Measurements from ENCODE around the gene CCDC40. TPM values are rescaled to one million over a fixed set of nuclear protein-coding genes. Genes with fewer than 3 reads are reported as not detected.
A peak's percentile ranks its signal among the peaks of the same experiment; 100 is the strongest.

Gene CCDC40
- total RNA-seq, 1 donor from 2014 or later, result 7.7 TPM

DNA sequence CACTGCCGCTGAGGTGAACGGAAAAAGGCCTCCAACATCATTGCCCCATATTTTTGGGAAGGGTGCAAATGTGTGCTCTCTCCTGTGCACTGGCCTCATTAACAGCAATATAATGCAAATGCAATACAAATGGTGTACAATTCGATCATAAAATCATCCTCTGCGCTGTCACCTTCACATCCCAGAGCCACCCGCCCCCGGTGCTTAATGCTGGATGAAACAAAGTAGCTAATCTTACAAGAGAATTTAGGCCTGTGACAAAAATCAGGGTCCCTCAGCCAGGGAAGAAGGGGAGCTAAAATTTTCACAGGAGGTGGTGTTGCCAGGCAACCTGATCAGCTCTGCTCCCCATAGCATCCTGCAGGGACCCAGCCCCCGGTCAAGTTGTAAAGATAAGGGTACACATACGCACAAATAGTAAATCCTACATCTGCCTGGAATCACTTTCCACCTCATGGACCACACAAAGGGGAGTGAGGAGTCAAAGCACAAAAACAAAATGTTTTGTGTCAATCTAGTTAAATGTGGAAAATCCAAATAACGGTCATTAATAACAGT, 3.7 kb upstream of the CCDC40 start:
- H3K4me1 Mint-ChIP-seq, result peaks cover 52% of the 10 kb centered on the region
- H3K9me3 Mint-ChIP-seq, result peaks cover 3% of the 10 kb centered on the region
- no peaks in the 10 kb centered on the region for H3K36me3 ChIP-seq
- H3K79me2 ChIP-seq (ENCODE audit: low read depth), result peaks cover 76% of the 10 kb centered on the region
- TF ChIP-seq EZH2phosphoT487 (IDR thresholded peaks at IDR 0.05), result no peak
- peaks cover 15% of the 10 kb centered on the region for H3K4me1 ChIP-seq
- peaks cover 2% of the 10 kb centered on the region for H3K27me3 Mint-ChIP-seq (ENCODE audit: insufficient read depth, low read depth)
- H3K27me3 ChIP-seq, result peaks cover 11% of the 10 kb centered on the region
- DNase-seq (ENCODE audit: low spot score), result no peak
- H3K4me3 ChIP-seq, result no peak overlapping the region
- H3F3A ChIP-seq (ENCODE audit: low read depth), result peaks cover 23% of the 10 kb centered on the region
- H3K9me3 ChIP-seq (ENCODE audit: low read depth), result no peaks in the 10 kb centered on the region
- peaks cover 67% of the 10 kb centered on the region for H4K20me1 ChIP-seq (ENCODE audit: low read depth)
- H3K4me3 Mint-ChIP-seq, result peak overlapping the region; percentile 41
- H3K36me3 Mint-ChIP-seq, result peaks cover 16% of the 10 kb centered on the region
- no peak overlapping the region for H3K27ac ChIP-seq
- no peak overlapping the region for H2AFZ ChIP-seq (replicated peaks)
- H3K27ac Mint-ChIP-seq, result no peak overlapping the region
- H3K4me2 ChIP-seq, result no peak overlapping the region
- no peak overlapping the region for H3K9ac ChIP-seq

DNA sequence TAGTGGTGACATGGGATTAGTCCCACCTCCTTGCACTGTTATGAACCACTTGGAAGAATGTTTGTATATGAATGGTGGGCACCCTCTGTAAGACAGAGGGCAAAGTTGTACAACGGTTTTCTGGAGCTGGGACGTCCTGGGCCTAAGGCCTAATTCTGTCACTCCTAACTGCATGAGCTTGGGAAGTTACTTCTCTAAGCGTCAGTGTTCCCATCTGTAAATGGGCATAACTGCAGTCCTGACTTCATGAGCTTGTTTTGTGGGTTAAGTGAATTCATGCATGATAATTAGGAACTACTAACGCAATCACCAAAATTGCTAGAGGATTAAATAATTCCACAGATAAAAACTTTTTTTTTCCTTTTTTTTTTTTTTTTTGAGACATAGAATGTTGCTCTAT, 2.6 kb upstream of the CCDC40 start:
- no peak overlapping the region for H3K9ac ChIP-seq
- no peaks in the 10 kb centered on the region for H3K36me3 ChIP-seq
- peaks cover 11% of the 10 kb centered on the region for H3K27me3 ChIP-seq
- Mint-ChIP-seq H3K27ac (no peak overlapping the region), H3K27me3 (ENCODE audit: insufficient read depth, low read depth) (peaks cover 3% of the 10 kb centered on the region), H3K4me1 (peaks cover 53% of the 10 kb centered on the region), H3K4me3 (peak overlapping the region; percentile 92), H3K36me3 (peaks cover 15% of the 10 kb centered on the region), H3K9me3 (peaks cover 3% of the 10 kb centered on the region)
- DNase-seq (ENCODE audit: low spot score), result no peak
- H3F3A ChIP-seq (ENCODE audit: low read depth), result peaks cover 23% of the 10 kb centered on the region
- H3K4me3 ChIP-seq, result no peak overlapping the region
- H2AFZ ChIP-seq (replicated peaks), result no peak overlapping the region
- TF ChIP-seq EZH2 (IDR thresholded peaks at IDR 0.05) (no peak), EZH2phosphoT487 (IDR thresholded peaks at IDR 0.05) (no peak)
- TF ChIP-seq, protein P1, sequence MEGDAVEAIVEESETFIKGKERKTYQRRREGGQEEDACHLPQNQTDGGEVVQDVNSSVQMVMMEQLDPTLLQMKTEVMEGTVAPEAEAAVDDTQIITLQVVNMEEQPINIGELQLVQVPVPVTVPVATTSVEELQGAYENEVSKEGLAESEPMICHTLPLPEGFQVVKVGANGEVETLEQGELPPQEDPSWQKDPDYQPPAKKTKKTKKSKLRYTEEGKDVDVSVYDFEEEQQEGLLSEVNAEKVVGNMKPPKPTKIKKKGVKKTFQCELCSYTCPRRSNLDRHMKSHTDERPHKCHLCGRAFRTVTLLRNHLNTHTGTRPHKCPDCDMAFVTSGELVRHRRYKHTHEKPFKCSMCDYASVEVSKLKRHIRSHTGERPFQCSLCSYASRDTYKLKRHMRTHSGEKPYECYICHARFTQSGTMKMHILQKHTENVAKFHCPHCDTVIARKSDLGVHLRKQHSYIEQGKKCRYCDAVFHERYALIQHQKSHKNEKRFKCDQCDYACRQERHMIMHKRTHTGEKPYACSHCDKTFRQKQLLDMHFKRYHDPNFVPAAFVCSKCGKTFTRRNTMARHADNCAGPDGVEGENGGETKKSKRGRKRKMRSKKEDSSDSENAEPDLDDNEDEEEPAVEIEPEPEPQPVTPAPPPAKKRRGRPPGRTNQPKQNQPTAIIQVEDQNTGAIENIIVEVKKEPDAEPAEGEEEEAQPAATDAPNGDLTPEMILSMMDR (IDR thresholded peaks at IDR 0.05), result no peak
- H3K9me3 ChIP-seq (ENCODE audit: low read depth), result no peaks in the 10 kb centered on the region
- H3K27ac ChIP-seq, result no peak overlapping the region
- peaks cover 60% of the 10 kb centered on the region for H4K20me1 ChIP-seq (ENCODE audit: low read depth)
- no peak overlapping the region for H3K4me2 ChIP-seq
- peaks cover 15% of the 10 kb centered on the region for H3K4me1 ChIP-seq
- peaks cover 65% of the 10 kb centered on the region for H3K79me2 ChIP-seq (ENCODE audit: low read depth)

DNA sequence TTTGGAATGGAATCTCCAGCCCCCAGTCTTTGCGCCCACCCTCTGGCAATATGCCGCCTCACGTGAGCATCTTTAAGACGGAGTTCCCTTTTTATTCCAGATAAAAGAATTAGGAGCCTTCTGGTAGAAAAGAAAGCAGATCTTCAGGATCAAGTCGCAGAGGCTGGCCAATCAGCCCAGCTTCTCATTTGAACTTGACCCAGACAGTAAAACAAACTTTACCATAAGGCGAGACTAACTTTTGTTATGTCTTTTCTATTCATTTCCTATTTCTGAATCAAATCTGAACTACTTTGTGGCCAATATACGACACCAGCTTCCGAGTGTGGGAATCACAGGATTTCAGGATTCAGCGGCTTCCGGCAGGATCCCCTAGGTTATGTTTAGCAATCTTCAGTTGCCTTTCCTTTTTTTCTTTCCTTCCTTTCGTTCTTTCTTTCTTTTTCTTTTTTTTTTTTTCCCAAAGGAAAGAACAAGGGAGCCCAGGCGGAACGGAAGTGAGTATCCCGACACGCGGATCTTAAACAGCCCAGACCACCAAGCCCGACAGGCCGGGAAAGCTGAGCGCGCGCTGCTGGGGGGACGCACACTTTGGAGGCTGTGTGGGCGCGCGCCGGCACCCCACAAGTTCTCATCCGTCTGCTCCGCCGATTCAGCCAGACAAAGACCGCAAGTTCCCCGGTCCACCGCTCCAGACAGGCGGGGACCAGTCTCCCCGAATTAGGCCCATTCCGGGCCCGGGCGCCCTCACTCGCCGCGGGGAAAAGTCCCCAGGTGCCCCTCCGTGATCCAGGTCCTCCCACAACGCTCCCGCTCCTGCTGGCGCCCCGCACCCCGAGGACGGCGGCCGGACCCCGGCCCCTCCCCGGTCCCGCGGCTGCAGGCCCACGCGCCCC, 1.4 kb upstream of the CCDC40 start:
- H3K4me1 ChIP-seq, result peaks cover 15% of the 10 kb centered on the region
- peaks cover 11% of the 10 kb centered on the region for H3K27me3 ChIP-seq
- Mint-ChIP-seq H3K4me1 (peaks cover 45% of the 10 kb centered on the region), H3K9me3 (no peaks in the 10 kb centered on the region), H3K27me3 (ENCODE audit: insufficient read depth, low read depth) (peaks cover 6% of the 10 kb centered on the region), H3K27ac (peak overlapping the region; percentile 38), H3K36me3 (peaks cover 11% of the 10 kb centered on the region), H3K4me3 (peak overlapping the region; percentile 92)
- peaks cover 23% of the 10 kb centered on the region for H3F3A ChIP-seq (ENCODE audit: low read depth)
- H3K27ac ChIP-seq, result no peak overlapping the region
- H3K4me2 ChIP-seq, result peak overlapping the region; percentile 79
- H3K36me3 ChIP-seq, result no peaks in the 10 kb centered on the region
- H3K9ac ChIP-seq, result peak overlapping the region; percentile 60
- peak; percentile 63 for DNase-seq (ENCODE audit: low spot score)
- TF ChIP-seq EZH2 (IDR thresholded peaks at IDR 0.05) (peak; percentile 6), EZH2phosphoT487 (IDR thresholded peaks at IDR 0.05) (no peak)
- TF ChIP-seq, protein P1 (IDR thresholded peaks at IDR 0.05), result no peak
- H3K9me3 ChIP-seq (ENCODE audit: low read depth), result no peaks in the 10 kb centered on the region
- H2AFZ ChIP-seq (replicated peaks), result peak overlapping the region; percentile 1
- H3K4me3 ChIP-seq, result peak overlapping the region; percentile 72
- H3K79me2 ChIP-seq (ENCODE audit: low read depth), result peaks cover 53% of the 10 kb centered on the region
- peaks cover 50% of the 10 kb centered on the region for H4K20me1 ChIP-seq (ENCODE audit: low read depth)

DNA sequence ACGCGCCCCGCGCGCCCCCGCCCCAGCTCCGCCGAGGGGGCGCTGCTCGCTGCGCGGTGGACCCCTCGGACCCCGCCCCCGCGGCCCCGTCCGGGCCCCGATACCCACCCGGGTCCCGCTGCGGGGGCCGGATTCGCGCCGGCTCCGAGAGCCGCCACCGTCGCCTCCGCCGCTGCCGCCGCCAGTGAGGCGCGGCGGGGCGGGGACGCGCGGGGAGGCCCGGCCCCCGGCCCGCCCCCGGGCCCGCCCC, 830 bp upstream of the CCDC40 start, which contains the start of gene TBC1D16:
Gene TBC1D16, minus strand, starts transcription at position 186 of the 250 bp plus-strand sequence. CDS start 22,325 bp downstream, outside the sequence.
- Mint-ChIP-seq H3K4me3 (peak within 1 kb of the TSS; percentile 95), H3K4me1 (peaks cover 44% of the 10 kb centered on the region), H3K36me3 (peaks cover 10% of the 10 kb centered on the region), H3K9me3 (no peaks in the 10 kb centered on the region), H3K27ac (peak within 1 kb of the TSS; percentile 98), H3K27me3 (ENCODE audit: insufficient read depth, low read depth) (peaks cover 6% of the 10 kb centered on the region)
- Histone ChIP-seq H3K9me3 (ENCODE audit: low read depth) (no peaks in the 10 kb centered on the region), H2AFZ (replicated peaks) (peak within 1 kb of the TSS; percentile 80), H4K20me1 (ENCODE audit: low read depth) (peaks cover 44% of the 10 kb centered on the region), H3K4me1 (peaks cover 15% of the 10 kb centered on the region), H3K9ac (peak within 1 kb of the TSS; percentile 60), H3K27ac (peak within 1 kb of the TSS; percentile 57), H3K27me3 (peaks cover 11% of the 10 kb centered on the region), H3K4me3 (peak within 1 kb of the TSS; percentile 72), H3F3A (ENCODE audit: low read depth) (peaks cover 23% of the 10 kb centered on the region), H3K79me2 (ENCODE audit: low read depth) (peaks cover 47% of the 10 kb centered on the region), H3K36me3 (peaks cover under 1% of the 10 kb centered on the region), H3K4me2 (peak within 1 kb of the TSS; percentile 88)
- TF ChIP-seq EZH2 (IDR thresholded peaks at IDR 0.05) (no peak), EZH2phosphoT487 (IDR thresholded peaks at IDR 0.05) (no peak)
- TF ChIP-seq, protein P1 (IDR thresholded peaks at IDR 0.05), result no peak
- DNase-seq (ENCODE audit: low spot score), result no peak
